Smooth muscle cell (in vitro differentiated cells): ENCODE results near the gene FOSL1. TPM values are rescaled to one million over a fixed set of nuclear protein-coding genes. Genes with fewer than 3 reads are reported as not detected.

Experiments
- DNase-seq: peaks from one replicate; lab custom pipeline; 2025; ENCODE audit not compliant: unreplicated experiment; lab: John Stamatoyannopoulos, UW
- H2AFZ ChIP-seq: fragments of 200-600 bp; sonication (generic); 2 replicates; pipeline ENCODE4 v1.6.0; 2016; ENCODE audit warnings: antibody characterized with exemption, low read depth, mild to moderate bottlenecking
- H3F3A ChIP-seq: fragments of 200-600 bp; sonication (generic); 2 replicates; pipeline ENCODE4 v1.6.0; 2017; ENCODE audit warnings: antibody characterized with exemption, low read depth
- H3K27ac ChIP-seq: fragments of 200-600 bp; sonication (generic); 2 replicates; pipeline ENCODE4 v1.5.1; 2016; ENCODE audit warnings: low read depth, mild to moderate bottlenecking
- H3K27me3 ChIP-seq: fragments of 200-600 bp; sonication (generic); 2 replicates; pipeline ENCODE4 v1.6.1; 2016; ENCODE audit warnings: low read depth, mild to moderate bottlenecking
- H3K36me3 ChIP-seq: fragments of 200-600 bp; sonication (generic); 2 replicates; pipeline ENCODE4 v1.5.1; 2016; ENCODE audit warnings: low read depth
- H3K4me1 ChIP-seq: fragments of 200-600 bp; sonication (generic); 2 replicates; pipeline ENCODE4 v1.5.1; 2016; ENCODE audit warnings: low read depth
- H3K4me2 ChIP-seq: fragments of 200-600 bp; sonication (generic); 2 replicates; pipeline ENCODE4 v1.6.0; 2016; ENCODE audit warnings: mild to moderate bottlenecking
- H3K4me3 ChIP-seq: fragments of 200-600 bp; sonication (generic); 2 replicates; pipeline ENCODE4 v1.5.1; 2016; ENCODE audit warnings: mild to moderate bottlenecking
- H3K79me2 ChIP-seq: fragments of 200-600 bp; sonication (generic); 2 replicates; pipeline ENCODE4 v1.6.0; 2016; ENCODE audit warnings: low read depth, mild to moderate bottlenecking
- H3K9ac ChIP-seq: fragments of 200-600 bp; sonication (generic); 2 replicates; pipeline ENCODE4 v1.6.0; 2016; ENCODE audit warnings: low read depth
- H3K9me3 ChIP-seq: fragments of 200-600 bp; sonication (generic); replicated peaks from 2 replicates; pipeline ENCODE4 v1.5.1; 2016; ENCODE audit warnings: low read depth
- H4K20me1 ChIP-seq: fragments of 200-600 bp; sonication (generic); 2 replicates; pipeline ENCODE4 v1.6.0; 2016; ENCODE audit warnings: low read depth
- CTCF ChIP-seq: fragments of 200-600 bp; sonication (generic); IDR thresholded peaks from 2 replicates; pipeline ENCODE4 v1.5.1; 2017; ENCODE audit warnings: borderline replicate concordance, mild to moderate bottlenecking, antibody characterized with exemption; ENCODE audit not compliant: insufficient read depth, poor library complexity, severe bottlenecking
- WGBS: methylation state at CpG from one replicate; pipeline ENCODE4 v1.1.7; 2016; ENCODE audit warnings: low lambda C conversion rate; 5-methylcytosine and 5-hydroxymethylcytosine counted together
- polyA plus RNA-seq: library from polyadenylated mRNA; unstranded; fragments of >200 nt; fragmentation: Nextera tagmentation; extraction: Ambion mirVana; gene quantifications from 2 replicates; pipeline ENCODE4 v1.2.1, GENCODE V29; 2016
- total RNA-seq: library from RNA; depleted of rRNA; stranded (reverse); fragments of >200 nt; gene quantifications from 2 replicates; pipeline ENCODE4 v1.2.3, GENCODE V29; 2014

FOSL1 gene
- total and polyA plus RNA-seq, 2 experiments from 2014 or later: 15.8 to 26.1 TPM

GRCh38 chr11:65862191-65862735, 37.9 kb downstream of the FOSL1 start:
- Histone ChIP-seq H3K4me1 (peaks cover 8% of the 10 kb centered on the region), H3K9ac (no peak overlapping the region), H3K4me2 (peak overlapping the region; percentile 88), H2AFZ (no peak overlapping the region), H3K36me3 (no peaks in the 10 kb centered on the region), H3K79me2 (peaks cover 32% of the 10 kb centered on the region), H4K20me1 (peaks cover 42% of the 10 kb centered on the region), H3F3A (peaks cover 46% of the 10 kb centered on the region), H3K27ac (no peak overlapping the region), H3K9me3 (no peaks in the 10 kb centered on the region), H3K4me3 (no peak overlapping the region), H3K27me3 (no peaks in the 10 kb centered on the region)
- no peak for DNase-seq
- TF ChIP-seq CTCF: no peak
- WGBS: 79% methylated on average over 5 of the region's 5 CpGs

GRCh38 chr11:65861533-65862183, 38.5 kb downstream of the FOSL1 start:
- peak overlapping the region; percentile 96 for H3K4me3 ChIP-seq
- no peak for DNase-seq
- H3K79me2 ChIP-seq: peaks cover 38% of the 10 kb centered on the region
- no peak overlapping the region for H2AFZ ChIP-seq
- H4K20me1 ChIP-seq: peaks cover 42% of the 10 kb centered on the region
- peaks cover 46% of the 10 kb centered on the region for H3F3A ChIP-seq
- H3K4me1 ChIP-seq: peaks cover 8% of the 10 kb centered on the region
- no peaks in the 10 kb centered on the region for H3K36me3 ChIP-seq
- no peaks in the 10 kb centered on the region for H3K27me3 ChIP-seq
- H3K9ac ChIP-seq: peak overlapping the region; percentile 73
- H3K9me3 ChIP-seq: no peaks in the 10 kb centered on the region
- TF ChIP-seq CTCF: no peak
- H3K4me2 ChIP-seq: peak overlapping the region; percentile 88
- peak overlapping the region; percentile 83 for H3K27ac ChIP-seq
- WGBS: 91% methylated on average over 13 of the region's 13 CpGs

GRCh38 chr11:65861165-65861505, 39.1 kb downstream of the FOSL1 start:
- no peak overlapping the region for H2AFZ ChIP-seq

More at GRCh38 chr11:65861165-65861505, 39.1 kb downstream of the FOSL1 start:
- H3F3A ChIP-seq: peaks cover 40% of the 10 kb centered on the region
- peaks cover 44% of the 10 kb centered on the region for H3K79me2 ChIP-seq
- peak overlapping the region; percentile 96 for H3K4me3 ChIP-seq
- peak overlapping the region; percentile 88 for H3K4me2 ChIP-seq
- peaks cover 42% of the 10 kb centered on the region for H4K20me1 ChIP-seq
- no peaks in the 10 kb centered on the region for H3K27me3 ChIP-seq
- H3K9ac ChIP-seq: peak overlapping the region; percentile 73
- WGBS: 7% methylated on average over 13 of the region's 14 CpGs
- H3K9me3 ChIP-seq: no peaks in the 10 kb centered on the region
- no peak for TF ChIP-seq CTCF
- H3K36me3 ChIP-seq: no peaks in the 10 kb centered on the region
- H3K27ac ChIP-seq: peak overlapping the region; percentile 83
- DNase-seq: no peak
- peaks cover 11% of the 10 kb centered on the region for H3K4me1 ChIP-seq
